Subcutaneous abdominal adipose tissue (tissue), 5 donors: Measurements from ENCODE around the gene MEGF9.
A peak's percentile ranks its signal among the peaks of the same experiment; 100 is the strongest.

ENCODE experiments used
- H3K27ac ChIP-seq: one replicate; pipeline ENCODE4 v1.7.0; 2013; ENCODE audit warnings: low read depth, mild to moderate bottlenecking, inconsistent platforms, low read length, moderate library complexity
- H3K27me3 ChIP-seq, 5 donors: one replicate each; pipeline ENCODE4 v1.7.0; 2013; ENCODE audit warnings: low read length in 5 of 5, inconsistent platforms in 1 of 5; ENCODE audit not compliant: control insufficient read depth in 5 of 5, insufficient read depth in 4 of 5
- H3K36me3 ChIP-seq, 5 donors: one replicate each; pipeline ENCODE4 v1.7.0; 2013; ENCODE audit warnings: low read length in 5 of 5; ENCODE audit not compliant: control insufficient read depth in 5 of 5, insufficient read depth in 5 of 5
- H3K4me1 ChIP-seq, 5 donors: one replicate each; pipeline ENCODE4 v1.7.0; 2013; ENCODE audit warnings: low read length in 5 of 5, mild to moderate bottlenecking in 3 of 5, moderate library complexity in 1 of 5; ENCODE audit not compliant: control insufficient read depth in 5 of 5, insufficient read depth in 5 of 5
- H3K4me3 ChIP-seq, 5 donors: one replicate each; pipeline ENCODE4 v1.7.0; 2013; ENCODE audit warnings: low read length in 5 of 5, low read depth in 1 of 5
- H3K9ac ChIP-seq, 5 donors: one replicate each; pipeline ENCODE4 v1.7.0; 2013; ENCODE audit warnings: low read length in 5 of 5, mild to moderate bottlenecking in 4 of 5, moderate library complexity in 3 of 5
- H3K9me3 ChIP-seq, 5 donors: one replicate each; pipeline ENCODE4 v1.7.0; 2013; ENCODE audit warnings: low read length in 5 of 5; ENCODE audit not compliant: control insufficient read depth in 5 of 5
- donor health status: healthy.
- donor health status: healthy.
- donor health status: healthy.
- donor health status: healthy.
- donor health status: healthy.

The MEGF9 gene

GRCh38 chr9:120734607-120735410 lies 20.5 kb upstream of the MEGF9 start:
- Histone ChIP-seq H3K27ac (peak overlapping the region; percentile 87), H3K27me3 (no peaks in the 10 kb centered on the region), H3K9me3 (peaks cover 0 to 2% (median 0%) of the 10 kb centered on the region in 5 donors), H3K9ac (peak overlapping the region in 1 of 5 donors; percentile 59), H3K4me1 (peaks cover 6 to 42% (median 33%) of the 10 kb centered on the region in 5 donors), H3K36me3 (no peaks in the 10 kb centered on the region), H3K4me3 (no peak overlapping the region)

GRCh38 chr9:120733190-120733589 lies 18.9 kb upstream of the MEGF9 start:
- Histone ChIP-seq H3K4me3 (no peak overlapping the region), H3K4me1 (peaks cover 6 to 42% (median 33%) of the 10 kb centered on the region in 5 donors), H3K9me3 (peaks cover 0 to 2% (median 0%) of the 10 kb centered on the region in 5 donors), H3K36me3 (no peaks in the 10 kb centered on the region), H3K27ac (peak overlapping the region; percentile 87), H3K27me3 (no peaks in the 10 kb centered on the region), H3K9ac (no peak overlapping the region)

GRCh38 chr9:120730654-120731514 lies 16.6 kb upstream of the MEGF9 start:
- Histone ChIP-seq H3K4me1 (peaks cover 6 to 31% (median 25%) of the 10 kb centered on the region in 5 donors), H3K27ac (peak overlapping the region; percentile 87), H3K9ac (no peak overlapping the region)

GRCh38 chr9:120729791-120730241 lies 15.5 kb upstream of the MEGF9 start:
- no peak overlapping the region for H3K4me3 ChIP-seq
- H3K4me1 ChIP-seq = peaks cover 6 to 20% (median 14%) of the 10 kb centered on the region in 5 donors
- H3K27me3 ChIP-seq = no peaks in the 10 kb centered on the region
- H3K9me3 ChIP-seq = no peaks in the 10 kb centered on the region
- no peaks in the 10 kb centered on the region for H3K36me3 ChIP-seq
- no peak overlapping the region for H3K9ac ChIP-seq
- peak overlapping the region; percentile 29 for H3K27ac ChIP-seq

More at GRCh38 chr9:120730654-120731514, 16.6 kb upstream of the MEGF9 start:
- Histone ChIP-seq H3K4me3 (no peak overlapping the region), H3K36me3 (no peaks in the 10 kb centered on the region), H3K27me3 (no peaks in the 10 kb centered on the region), H3K9me3 (no peaks in the 10 kb centered on the region)

- no peaks in the 10 kb centered on the region for H3K27me3 ChIP-seq
- peaks cover 0 to 9% (median 7%) of the 10 kb centered on the region in 5 donors for H3K4me1 ChIP-seq
- H3K9ac ChIP-seq = no peak overlapping the region
- no peak overlapping the region for H3K27ac ChIP-seq
- H3K36me3 ChIP-seq = no peaks in the 10 kb centered on the region
- H3K9me3 ChIP-seq = no peaks in the 10 kb centered on the region
- no peak overlapping the region for H3K4me3 ChIP-seq
Observed at GRCh38 chr9:120726484-120726883, 12.2 kb upstream of the MEGF9 start.

GRCh38 chr9:120725907-120726306 lies 11.6 kb upstream of the MEGF9 start:
- Histone ChIP-seq H3K9me3 (no peaks in the 10 kb centered on the region), H3K27ac (no peak overlapping the region), H3K9ac (no peak overlapping the region), H3K36me3 (no peaks in the 10 kb centered on the region), H3K4me1 (peaks cover 0 to 5% (median 2%) of the 10 kb centered on the region in 5 donors), H3K4me3 (no peak overlapping the region), H3K27me3 (no peaks in the 10 kb centered on the region)

- Histone ChIP-seq H3K4me3 (no peak overlapping the region), H3K9me3 (no peaks in the 10 kb centered on the region), H3K27ac (no peak overlapping the region), H3K36me3 (no peaks in the 10 kb centered on the region), H3K9ac (no peak overlapping the region), H3K27me3 (no peaks in the 10 kb centered on the region), H3K4me1 (no peaks in the 10 kb centered on the region)
Observed at GRCh38 chr9:120724757-120725400, 10.6 kb upstream of the MEGF9 start.

- Histone ChIP-seq H3K9ac (no peak overlapping the region), H3K27me3 (no peaks in the 10 kb centered on the region), H3K36me3 (no peaks in the 10 kb centered on the region), H3K4me1 (no peaks in the 10 kb centered on the region), H3K4me3 (no peak overlapping the region), H3K9me3 (no peaks in the 10 kb centered on the region), H3K27ac (no peak overlapping the region)
Observed at GRCh38 chr9:120723565-120723964, 9.3 kb upstream of the MEGF9 start.

- Histone ChIP-seq H3K4me3 (no peak overlapping the region), H3K27me3 (no peaks in the 10 kb centered on the region), H3K9ac (no peak overlapping the region)
Observed at GRCh38 chr9:120720404-120720803, 6.1 kb upstream of the MEGF9 start.

More at GRCh38 chr9:120720404-120720803, 6.1 kb upstream of the MEGF9 start:
- Histone ChIP-seq H3K36me3 (no peaks in the 10 kb centered on the region), H3K4me1 (peaks cover 0 to 7% (median 4%) of the 10 kb centered on the region in 5 donors), H3K27ac (no peak overlapping the region), H3K9me3 (no peaks in the 10 kb centered on the region)
